SK-N-SH treated with all-trans-retinoic acid at 6 μM for 48 hours (cell line): ENCODE results near the gene AMPD1.

Source experiments
- ATAC-seq: fragments of 200-7000 bp; cut with Tn5 transposase; 3 replicates; pipeline ENCODE4 v1.9.1; 2020; ENCODE audit warnings: mild to moderate bottlenecking, moderate library complexity
- ARNTL ChIP-seq: fragments of 450-650 bp; formaldehyde crosslinking; IDR thresholded peaks from 2 replicates; pipeline ENCODE4 v1.5.0; 2020; ENCODE audit warnings: low read depth, mild to moderate bottlenecking, moderate library complexity, borderline replicate concordance
- BACH2 ChIP-seq: fragments of 250-450 bp; sonication (Bioruptor Pico); IDR thresholded peaks from 2 replicates; pipeline ENCODE4 v1.9.0; 2021; ENCODE audit warnings: mild to moderate bottlenecking, borderline replicate concordance
- CSDC2 ChIP-seq: fragments of 250-450 bp; sonication (Bioruptor Pico); IDR thresholded peaks from 2 replicates; pipeline ENCODE4 v1.5.0; 2020; ENCODE audit warnings: mild to moderate bottlenecking, moderate library complexity
- ESRRG ChIP-seq: fragments of 250-450 bp; sonication (Bioruptor Pico); IDR thresholded peaks from 2 replicates; pipeline ENCODE4 v1.6.1; 2021; ENCODE audit warnings: mild to moderate bottlenecking
- GLIS3 ChIP-seq: fragments of 250-450 bp; sonication (Bioruptor Pico); IDR thresholded peaks from 2 replicates; pipeline ENCODE4 v1.5.0; 2020; ENCODE audit warnings: mild to moderate bottlenecking, moderate library complexity
- ISL1 ChIP-seq: fragments of 250-450 bp; sonication (Bioruptor Pico); IDR thresholded peaks from 2 replicates; pipeline ENCODE4 v2.1.2; 2022; ENCODE audit warnings: mild to moderate bottlenecking, moderate library complexity
- OSR1 ChIP-seq: fragments of 250-450 bp; sonication (Bioruptor Pico); IDR thresholded peaks from 2 replicates; pipeline ENCODE4 v1.8.0; 2022; ENCODE audit warnings: moderate library complexity, mild to moderate bottlenecking, inconsistent platforms
- PPARA ChIP-seq: fragments of 250-450 bp; sonication (Bioruptor Pico); IDR thresholded peaks from 2 replicates; pipeline ENCODE4 v1.5.0; 2020; ENCODE audit warnings: mild to moderate bottlenecking, borderline replicate concordance
- RARB ChIP-seq: fragments of 250-450 bp; sonication (Bioruptor Pico); IDR thresholded peaks from 2 replicates; pipeline ENCODE4 v1.8.0; 2021; ENCODE audit warnings: mild to moderate bottlenecking, moderate library complexity
- SNAI2 ChIP-seq: fragments of 250-450 bp; sonication (Bioruptor Pico); IDR thresholded peaks from 2 replicates; pipeline ENCODE4 v1.5.0; 2020; ENCODE audit warnings: mild to moderate bottlenecking, moderate library complexity
- TCF4 ChIP-seq: fragments of 250-450 bp; sonication (Bioruptor Pico); IDR thresholded peaks from 2 replicates; pipeline ENCODE4 v1.8.0; 2021; ENCODE audit warnings: mild to moderate bottlenecking, moderate library complexity, borderline replicate concordance
- ZC3H10 ChIP-seq: fragments of 250-450 bp; sonication (Bioruptor Pico); IDR thresholded peaks from 2 replicates; pipeline ENCODE4 v1.5.1; 2021; ENCODE audit warnings: mild to moderate bottlenecking, moderate library complexity
- ZFP3 ChIP-seq: fragments of 250-450 bp; sonication (Bioruptor Pico); IDR thresholded peaks from 2 replicates; pipeline ENCODE4 v1.5.0; 2020; ENCODE audit warnings: mild to moderate bottlenecking, moderate library complexity
- ZFP30 ChIP-seq: fragments of 450-650 bp; formaldehyde crosslinking; IDR thresholded peaks from 2 replicates; pipeline ENCODE4 v1.5.0; 2022; ENCODE audit warnings: mild to moderate bottlenecking, moderate library complexity
- ZNF565 ChIP-seq: fragments of 450-650 bp; formaldehyde crosslinking; conservative IDR thresholded peaks from 2 replicates; pipeline ENCODE4 v1.5.0; 2020; ENCODE audit warnings: low read depth, mild to moderate bottlenecking, moderate library complexity
- ZNF70 ChIP-seq: fragments of 450-650 bp; formaldehyde crosslinking; IDR thresholded peaks from 2 replicates; pipeline ENCODE4 v1.5.0; 2020; ENCODE audit warnings: mild to moderate bottlenecking, moderate library complexity
- ZNF8 ChIP-seq: fragments of 450-650 bp; formaldehyde crosslinking; IDR thresholded peaks from 2 replicates; pipeline ENCODE4 v1.5.0; 2020; ENCODE audit warnings: mild to moderate bottlenecking, moderate library complexity
- TF ChIP-seq, protein P1 (sequence below): fragments of 250-450 bp; sonication (Bioruptor Pico); IDR thresholded peaks from 2 replicates; pipeline ENCODE4 v1.5.1; 2021; ENCODE audit warnings: mild to moderate bottlenecking, moderate library complexity
- TF ChIP-seq, protein P2 (sequence below): fragments of 250-450 bp; sonication (Bioruptor Pico); IDR thresholded peaks from 2 replicates; pipeline ENCODE4 v1.8.0; 2021; ENCODE audit warnings: low read depth, mild to moderate bottlenecking, moderate library complexity, borderline replicate concordance
- TF ChIP-seq, protein P3 (sequence below): fragments of 250-450 bp; sonication (Bioruptor Pico); IDR thresholded peaks from 2 replicates; pipeline ENCODE4 v1.5.0; 2020; ENCODE audit warnings: mild to moderate bottlenecking, moderate library complexity
- TF ChIP-seq, protein P4 (sequence below): fragments of 250-450 bp; sonication (Bioruptor Pico); IDR thresholded peaks from 2 replicates; pipeline ENCODE4 v1.5.1; 2020; ENCODE audit warnings: low read depth, mild to moderate bottlenecking, moderate library complexity
- TF ChIP-seq, protein P5 (sequence below): fragments of 250-450 bp; sonication (Bioruptor Pico); IDR thresholded peaks from 2 replicates; pipeline ENCODE4 v1.8.0; 2020; ENCODE audit warnings: mild to moderate bottlenecking, moderate library complexity, borderline replicate concordance

The AMPD1 gene

DNA sequence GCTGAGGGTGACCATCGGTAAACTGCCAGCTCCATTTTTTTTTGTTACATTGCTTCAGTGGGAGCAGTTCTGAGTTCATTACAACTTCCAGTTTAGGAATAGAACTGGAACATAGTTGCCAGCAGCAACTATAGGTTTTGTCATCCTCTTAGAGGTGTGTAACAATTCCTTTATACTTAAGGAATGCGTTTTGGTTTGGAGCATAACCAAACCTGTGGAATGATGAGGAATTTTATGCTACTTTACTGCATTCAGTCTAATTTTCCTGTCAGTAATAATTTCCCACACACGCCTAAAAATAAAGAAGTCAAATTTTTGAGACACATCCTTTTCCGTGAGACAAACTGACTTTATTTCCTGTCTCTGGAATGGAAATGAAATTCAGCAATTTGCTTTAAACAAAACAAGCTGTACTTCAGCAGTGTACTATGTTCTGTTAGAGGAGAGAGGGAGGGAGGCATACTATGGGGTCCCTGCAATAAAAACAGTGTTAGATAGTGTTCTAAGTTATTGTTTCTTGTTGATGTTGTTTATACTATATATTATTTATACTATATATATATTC, 4.8 kb upstream of the AMPD1 start:
- peak; percentile 39 for ATAC-seq
- TF ChIP-seq, protein P1, sequence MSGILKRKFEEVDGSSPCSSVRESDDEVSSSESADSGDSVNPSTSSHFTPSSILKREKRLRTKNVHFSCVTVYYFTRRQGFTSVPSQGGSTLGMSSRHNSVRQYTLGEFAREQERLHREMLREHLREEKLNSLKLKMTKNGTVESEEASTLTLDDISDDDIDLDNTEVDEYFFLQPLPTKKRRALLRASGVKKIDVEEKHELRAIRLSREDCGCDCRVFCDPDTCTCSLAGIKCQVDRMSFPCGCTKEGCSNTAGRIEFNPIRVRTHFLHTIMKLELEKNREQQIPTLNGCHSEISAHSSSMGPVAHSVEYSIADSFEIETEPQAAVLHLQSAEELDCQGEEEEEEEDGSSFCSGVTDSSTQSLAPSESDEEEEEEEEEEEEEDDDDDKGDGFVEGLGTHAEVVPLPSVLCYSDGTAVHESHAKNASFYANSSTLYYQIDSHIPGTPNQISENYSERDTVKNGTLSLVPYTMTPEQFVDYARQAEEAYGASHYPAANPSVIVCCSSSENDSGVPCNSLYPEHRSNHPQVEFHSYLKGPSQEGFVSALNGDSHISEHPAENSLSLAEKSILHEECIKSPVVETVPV (CRISPR knock-in tag), result no peak
- TF ChIP-seq, protein P2, sequence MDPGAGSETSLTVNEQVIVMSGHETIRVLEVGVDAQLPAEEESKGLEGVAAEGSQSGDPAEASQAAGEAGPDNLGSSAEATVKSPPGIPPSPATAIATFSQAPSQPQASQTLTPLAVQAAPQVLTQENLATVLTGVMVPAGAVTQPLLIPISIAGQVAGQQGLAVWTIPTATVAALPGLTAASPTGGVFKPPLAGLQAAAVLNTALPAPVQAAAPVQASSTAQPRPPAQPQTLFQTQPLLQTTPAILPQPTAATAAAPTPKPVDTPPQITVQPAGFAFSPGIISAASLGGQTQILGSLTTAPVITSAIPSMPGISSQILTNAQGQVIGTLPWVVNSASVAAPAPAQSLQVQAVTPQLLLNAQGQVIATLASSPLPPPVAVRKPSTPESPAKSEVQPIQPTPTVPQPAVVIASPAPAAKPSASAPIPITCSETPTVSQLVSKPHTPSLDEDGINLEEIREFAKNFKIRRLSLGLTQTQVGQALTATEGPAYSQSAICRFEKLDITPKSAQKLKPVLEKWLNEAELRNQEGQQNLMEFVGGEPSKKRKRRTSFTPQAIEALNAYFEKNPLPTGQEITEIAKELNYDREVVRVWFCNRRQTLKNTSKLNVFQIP (CRISPR knock-in tag), result no peak
- TF ChIP-seq TCF4 (CRISPR knock-in tag) (no peak), ESRRG (no peak), ZNF70 (no peak), ISL1 (CRISPR knock-in tag) (no peak)
- TF ChIP-seq, protein P3, sequence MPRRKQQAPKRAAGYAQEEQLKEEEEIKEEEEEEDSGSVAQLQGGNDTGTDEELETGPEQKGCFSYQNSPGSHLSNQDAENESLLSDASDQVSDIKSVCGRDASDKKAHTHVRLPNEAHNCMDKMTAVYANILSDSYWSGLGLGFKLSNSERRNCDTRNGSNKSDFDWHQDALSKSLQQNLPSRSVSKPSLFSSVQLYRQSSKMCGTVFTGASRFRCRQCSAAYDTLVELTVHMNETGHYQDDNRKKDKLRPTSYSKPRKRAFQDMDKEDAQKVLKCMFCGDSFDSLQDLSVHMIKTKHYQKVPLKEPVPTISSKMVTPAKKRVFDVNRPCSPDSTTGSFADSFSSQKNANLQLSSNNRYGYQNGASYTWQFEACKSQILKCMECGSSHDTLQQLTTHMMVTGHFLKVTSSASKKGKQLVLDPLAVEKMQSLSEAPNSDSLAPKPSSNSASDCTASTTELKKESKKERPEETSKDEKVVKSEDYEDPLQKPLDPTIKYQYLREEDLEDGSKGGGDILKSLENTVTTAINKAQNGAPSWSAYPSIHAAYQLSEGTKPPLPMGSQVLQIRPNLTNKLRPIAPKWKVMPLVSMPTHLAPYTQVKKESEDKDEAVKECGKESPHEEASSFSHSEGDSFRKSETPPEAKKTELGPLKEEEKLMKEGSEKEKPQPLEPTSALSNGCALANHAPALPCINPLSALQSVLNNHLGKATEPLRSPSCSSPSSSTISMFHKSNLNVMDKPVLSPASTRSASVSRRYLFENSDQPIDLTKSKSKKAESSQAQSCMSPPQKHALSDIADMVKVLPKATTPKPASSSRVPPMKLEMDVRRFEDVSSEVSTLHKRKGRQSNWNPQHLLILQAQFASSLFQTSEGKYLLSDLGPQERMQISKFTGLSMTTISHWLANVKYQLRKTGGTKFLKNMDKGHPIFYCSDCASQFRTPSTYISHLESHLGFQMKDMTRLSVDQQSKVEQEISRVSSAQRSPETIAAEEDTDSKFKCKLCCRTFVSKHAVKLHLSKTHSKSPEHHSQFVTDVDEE (CRISPR knock-in tag), result no peak
- TF ChIP-seq, all 23 proteins: peak for 0

DNA sequence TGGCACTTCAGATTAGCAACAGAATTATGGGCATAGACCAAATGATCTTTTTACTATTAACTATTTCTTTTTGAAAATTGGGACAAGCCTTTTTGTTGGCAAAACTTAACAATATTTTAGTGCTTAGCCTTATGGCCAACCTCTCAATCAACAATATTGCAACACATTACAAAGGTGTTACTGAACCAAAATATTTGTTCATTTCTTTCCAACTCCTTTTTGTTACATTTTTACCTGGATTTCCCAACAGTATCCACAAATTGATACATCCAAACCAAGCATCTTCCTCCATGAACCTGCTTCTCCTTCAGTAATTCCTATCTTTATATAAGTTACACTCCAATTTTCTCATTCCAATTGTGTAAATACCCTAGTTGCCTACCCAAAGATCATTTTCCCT, 1.5 kb upstream of the AMPD1 start:
- ATAC-seq, result no peak
- TF ChIP-seq, protein P1 (CRISPR knock-in tag), result no peak
- TF ChIP-seq BACH2 (CRISPR knock-in tag) (no peak), TCF4 (CRISPR knock-in tag) (no peak), ARNTL (CRISPR knock-in tag) (no peak), ZC3H10 (CRISPR knock-in tag) (no peak), ZNF565 (no peak), ZNF8 (CRISPR knock-in tag) (no peak), RARB (no peak), ZFP3 (CRISPR knock-in tag) (no peak), CSDC2 (no peak), ZFP30 (CRISPR knock-in tag) (no peak), ISL1 (CRISPR knock-in tag) (no peak), OSR1 (no peak), PPARA (no peak), GLIS3 (no peak), SNAI2 (CRISPR knock-in tag) (no peak)
- TF ChIP-seq, protein P3 (CRISPR knock-in tag), result no peak
- TF ChIP-seq, protein P4, sequence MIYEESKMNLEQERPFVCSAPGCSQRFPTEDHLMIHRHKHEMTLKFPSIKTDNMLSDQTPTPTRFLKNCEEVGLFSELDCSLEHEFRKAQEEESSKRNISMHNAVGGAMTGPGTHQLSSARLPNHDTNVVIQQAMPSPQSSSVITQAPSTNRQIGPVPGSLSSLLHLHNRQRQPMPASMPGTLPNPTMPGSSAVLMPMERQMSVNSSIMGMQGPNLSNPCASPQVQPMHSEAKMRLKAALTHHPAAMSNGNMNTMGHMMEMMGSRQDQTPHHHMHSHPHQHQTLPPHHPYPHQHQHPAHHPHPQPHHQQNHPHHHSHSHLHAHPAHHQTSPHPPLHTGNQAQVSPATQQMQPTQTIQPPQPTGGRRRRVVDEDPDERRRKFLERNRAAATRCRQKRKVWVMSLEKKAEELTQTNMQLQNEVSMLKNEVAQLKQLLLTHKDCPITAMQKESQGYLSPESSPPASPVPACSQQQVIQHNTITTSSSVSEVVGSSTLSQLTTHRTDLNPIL (CRISPR knock-in tag), result no peak
- TF ChIP-seq, protein P5, sequence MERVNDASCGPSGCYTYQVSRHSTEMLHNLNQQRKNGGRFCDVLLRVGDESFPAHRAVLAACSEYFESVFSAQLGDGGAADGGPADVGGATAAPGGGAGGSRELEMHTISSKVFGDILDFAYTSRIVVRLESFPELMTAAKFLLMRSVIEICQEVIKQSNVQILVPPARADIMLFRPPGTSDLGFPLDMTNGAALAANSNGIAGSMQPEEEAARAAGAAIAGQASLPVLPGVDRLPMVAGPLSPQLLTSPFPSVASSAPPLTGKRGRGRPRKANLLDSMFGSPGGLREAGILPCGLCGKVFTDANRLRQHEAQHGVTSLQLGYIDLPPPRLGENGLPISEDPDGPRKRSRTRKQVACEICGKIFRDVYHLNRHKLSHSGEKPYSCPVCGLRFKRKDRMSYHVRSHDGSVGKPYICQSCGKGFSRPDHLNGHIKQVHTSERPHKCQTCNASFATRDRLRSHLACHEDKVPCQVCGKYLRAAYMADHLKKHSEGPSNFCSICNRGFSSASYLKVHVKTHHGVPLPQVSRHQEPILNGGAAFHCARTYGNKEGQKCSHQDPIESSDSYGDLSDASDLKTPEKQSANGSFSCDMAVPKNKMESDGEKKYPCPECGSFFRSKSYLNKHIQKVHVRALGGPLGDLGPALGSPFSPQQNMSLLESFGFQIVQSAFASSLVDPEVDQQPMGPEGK (CRISPR knock-in tag), result no peak
